Activated naive CD4-positive, alpha-beta T cell treated with anti-CD3 and anti-CD28 coated beads, Interleukin-2, amount 50 U/mL, for 72 hours (primary cell): Measurements from ENCODE around the gene PBX1. TPM values are rescaled to one million over a fixed set of nuclear protein-coding genes. Genes with fewer than 3 reads are reported as not detected.

ENCODE experiments used
- ATAC-seq, 2 donors: fragments of 150-1000 bp; cut with Tn5 transposase; 2 replicates each; pipeline ENCODE4 v1.10.0; 2021; ENCODE audit warnings: mild to moderate bottlenecking in 2 of 2, moderate library complexity in 2 of 2
- DNase-seq, 2 donors: peaks; one replicate each; pipeline ENCODE4 v3.0.0; 2021 to 2022; ENCODE audit warnings: low spot score in 2 of 2
- H3K27ac Mint-ChIP-seq, 2 donors: one replicate each; pipeline ENCODE4 v1.8.0; 2022; ENCODE audit warnings: mild to moderate bottlenecking in 2 of 2, mixed read lengths in 2 of 2
- H3K36me3 Mint-ChIP-seq, 2 donors: one replicate each; pipeline ENCODE4 v1.8.0; 2022; ENCODE audit warnings: mixed read lengths in 2 of 2
- H3K9me3 Mint-ChIP-seq, 2 donors: one replicate each; pipeline ENCODE4 v1.8.0; 2022; ENCODE audit warnings: mixed read lengths in 2 of 2
- total RNA-seq, 2 donors: library from RNA; stranded (reverse); gene quantifications; one replicate each; pipeline ENCODE4 v1.2.3, GENCODE V29; 2022

Gene PBX1
- total RNA-seq, 2 donors from 2014 or later: 0.19 to 0.39 TPM

- H3K9me3 Mint-ChIP-seq: peaks cover 10% of the 10 kb centered on the region in 2 donors
- ATAC-seq (no peak), DNase-seq (no peak)
- no peaks in the 10 kb centered on the region for H3K36me3 Mint-ChIP-seq
- no peak overlapping the region for H3K27ac Mint-ChIP-seq
Measured at GRCh38 chr1:164659621-164660411, 100.8 kb downstream of the PBX1 start.

- peaks cover 10% of the 10 kb centered on the region in 2 donors for H3K9me3 Mint-ChIP-seq
- DNase-seq: no peak
- no peaks in the 10 kb centered on the region for H3K36me3 Mint-ChIP-seq
Measured at GRCh38 chr1:164660412-164660772, 101.4 kb downstream of the PBX1 start.

GRCh38 chr1:164660775-164661174, 101.8 kb downstream of the PBX1 start:
- no peaks in the 10 kb centered on the region for H3K36me3 Mint-ChIP-seq
- peaks cover 7 to 10% of the 10 kb centered on the region in 2 donors for H3K9me3 Mint-ChIP-seq
- ATAC-seq (peak; percentile 13 to 22), DNase-seq (no peak)
- no peak overlapping the region for H3K27ac Mint-ChIP-seq

More at GRCh38 chr1:164660412-164660772, 101.4 kb downstream of the PBX1 start:
- ATAC-seq: peak; percentile 76 to 81
- H3K27ac Mint-ChIP-seq: no peak overlapping the region

GRCh38 chr1:164662462-164662861, 103.5 kb downstream of the PBX1 start:
- DNase-seq (no peak), ATAC-seq (no peak)
- no peaks in the 10 kb centered on the region for H3K36me3 Mint-ChIP-seq
- H3K9me3 Mint-ChIP-seq: peaks cover 7 to 10% of the 10 kb centered on the region in 2 donors
- no peak overlapping the region for H3K27ac Mint-ChIP-seq

- no peak for ATAC-seq
- Mint-ChIP-seq H3K27ac (no peak overlapping the region), H3K36me3 (no peaks in the 10 kb centered on the region)
Measured at GRCh38 chr1:164662955-164663354, 104.0 kb downstream of the PBX1 start.

GRCh38 chr1:164664127-164664526, 105.1 kb downstream of the PBX1 start:
- Mint-ChIP-seq H3K36me3 (no peaks in the 10 kb centered on the region), H3K27ac (no peak overlapping the region), H3K9me3 (peaks cover 9 to 13% of the 10 kb centered on the region in 2 donors)
- DNase-seq (no peak), ATAC-seq (peak in 1 of 2 donors; percentile 33)

More at GRCh38 chr1:164662955-164663354, 104.0 kb downstream of the PBX1 start:
- no peak for DNase-seq
- peaks cover 7 to 10% of the 10 kb centered on the region in 2 donors for H3K9me3 Mint-ChIP-seq

- no peak overlapping the region for H3K27ac Mint-ChIP-seq
- no peaks in the 10 kb centered on the region for H3K36me3 Mint-ChIP-seq
- H3K9me3 Mint-ChIP-seq: peaks cover 11 to 20% of the 10 kb centered on the region in 2 donors
- DNase-seq: no peak
- no peak for ATAC-seq
Measured at GRCh38 chr1:164667001-164667400, 108.0 kb downstream of the PBX1 start.

- no peaks in the 10 kb centered on the region for H3K36me3 Mint-ChIP-seq
- ATAC-seq: no peak
- H3K9me3 Mint-ChIP-seq: peaks cover 11 to 20% of the 10 kb centered on the region in 2 donors
Measured at GRCh38 chr1:164667600-164667999, 108.6 kb downstream of the PBX1 start.

GRCh38 chr1:164668491-164669400, 109.8 kb downstream of the PBX1 start:
- Mint-ChIP-seq H3K36me3 (no peaks in the 10 kb centered on the region), H3K9me3 (peaks cover 11 to 15% of the 10 kb centered on the region in 2 donors), H3K27ac (no peak overlapping the region)
- DNase-seq: no peak
- ATAC-seq: no peak

More at GRCh38 chr1:164667600-164667999, 108.6 kb downstream of the PBX1 start:
- no peak for DNase-seq
- no peak overlapping the region for H3K27ac Mint-ChIP-seq

- Mint-ChIP-seq H3K36me3 (no peaks in the 10 kb centered on the region), H3K27ac (no peak overlapping the region), H3K9me3 (peaks cover 8 to 11% of the 10 kb centered on the region in 2 donors)
- DNase-seq (no peak), ATAC-seq (no peak)
Measured at GRCh38 chr1:164670026-164670425, 111.0 kb downstream of the PBX1 start.

- H3K9me3 Mint-ChIP-seq: peaks cover 8 to 11% of the 10 kb centered on the region in 2 donors
- ATAC-seq (no peak), DNase-seq (no peak)
- H3K27ac Mint-ChIP-seq: no peak overlapping the region
- H3K36me3 Mint-ChIP-seq: no peaks in the 10 kb centered on the region
Measured at GRCh38 chr1:164670786-164671185, 111.8 kb downstream of the PBX1 start.

GRCh38 chr1:164671323-164671965, 112.5 kb downstream of the PBX1 start:
- Mint-ChIP-seq H3K9me3 (peaks cover 8 to 11% of the 10 kb centered on the region in 2 donors), H3K36me3 (no peaks in the 10 kb centered on the region), H3K27ac (no peak overlapping the region)
- DNase-seq (no peak), ATAC-seq (no peak)

- Mint-ChIP-seq H3K9me3 (peaks cover 8 to 11% of the 10 kb centered on the region in 2 donors), H3K36me3 (no peaks in the 10 kb centered on the region), H3K27ac (no peak overlapping the region)
- DNase-seq (no peak), ATAC-seq (no peak)
Measured at GRCh38 chr1:164671966-164672571, 113.1 kb downstream of the PBX1 start.

- no peak for DNase-seq
Measured at GRCh38 chr1:164672588-164672987, 113.6 kb downstream of the PBX1 start.

GRCh38 chr1:164673584-164674214, 114.7 kb downstream of the PBX1 start:
- no peaks in the 10 kb centered on the region for H3K36me3 Mint-ChIP-seq
- no peak for DNase-seq
- peaks cover 11 to 13% of the 10 kb centered on the region in 2 donors for H3K9me3 Mint-ChIP-seq
- H3K27ac Mint-ChIP-seq: no peak overlapping the region
- no peak for ATAC-seq

More at GRCh38 chr1:164672588-164672987, 113.6 kb downstream of the PBX1 start:
- H3K27ac Mint-ChIP-seq: no peak overlapping the region
- H3K9me3 Mint-ChIP-seq: peaks cover 11% of the 10 kb centered on the region in 2 donors
- H3K36me3 Mint-ChIP-seq: no peaks in the 10 kb centered on the region
- no peak for ATAC-seq
